HTR-8/SVneo (cell line): ENCODE data around the gene TMX2.
A peak's percentile ranks its signal among the peaks of the same experiment; 100 is the strongest.
"Not testable (repeated sequence)": the region's sequence is repeated elsewhere in the genome, so short reads cannot be mapped to it uniquely, and the experiment has no call there.

Source experiments
- DNase-seq: peaks from one replicate; pipeline ENCODE4 v3.0.0; 2011; ENCODE audit warnings: low spot score, mixed read lengths; ENCODE audit not compliant: insufficient read length
- FAIRE-seq: peaks from 2 replicates; lab custom pipeline; 2011; peaks lifted over from hg19 to GRCh38; lab: Jason Lieb, UNC

Gene TMX2

DNA sequence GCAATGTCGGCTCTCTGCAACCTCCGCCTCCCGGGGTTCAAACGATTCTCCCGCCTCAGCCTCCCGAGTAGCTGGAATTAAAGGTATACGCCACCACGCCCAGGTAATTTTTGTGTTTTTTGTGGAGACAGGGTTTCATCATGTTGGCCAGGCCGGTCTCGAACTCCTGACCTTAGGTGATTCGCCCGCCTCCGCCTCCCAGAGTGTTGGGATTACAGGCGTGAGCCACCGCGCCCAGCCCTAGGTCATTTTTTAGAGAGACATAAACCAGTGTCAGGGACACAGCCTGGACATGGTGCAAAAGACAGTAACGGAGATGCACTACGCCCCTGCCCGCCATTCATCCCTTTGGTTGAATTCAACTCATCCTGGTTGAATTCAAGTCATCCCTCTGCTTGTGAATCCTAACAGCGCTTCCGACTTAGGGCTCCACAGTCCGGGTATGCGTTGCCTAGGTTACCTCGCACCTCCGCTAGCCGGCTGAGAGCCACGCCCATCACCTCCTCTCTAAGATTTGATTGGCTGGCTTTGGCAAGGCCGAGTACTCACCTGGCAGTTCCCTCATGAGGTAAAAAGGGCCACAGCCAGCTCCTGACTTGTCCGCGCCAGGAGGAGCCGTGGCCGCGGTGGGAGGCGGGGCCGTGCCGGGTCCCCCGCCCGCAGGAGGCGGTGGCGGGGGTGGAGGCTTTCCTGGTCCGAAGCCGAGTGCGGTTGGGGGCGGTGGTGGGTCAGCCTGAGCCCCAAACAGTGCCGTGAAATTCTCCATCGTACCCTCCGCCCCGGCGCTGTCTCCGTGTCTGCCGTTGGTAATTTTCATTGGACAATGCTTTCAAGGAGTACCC, 758 bp upstream of the TMX2 start, which contains the start of gene MED19:
Gene MED19 (minus strand): TSS at position 802 of the 842 bp plus-strand sequence. CDS start 36 bp downstream, at position 766.
- DNase-seq (peak; percentile 73), FAIRE-seq (peak; percentile 86)

DNA sequence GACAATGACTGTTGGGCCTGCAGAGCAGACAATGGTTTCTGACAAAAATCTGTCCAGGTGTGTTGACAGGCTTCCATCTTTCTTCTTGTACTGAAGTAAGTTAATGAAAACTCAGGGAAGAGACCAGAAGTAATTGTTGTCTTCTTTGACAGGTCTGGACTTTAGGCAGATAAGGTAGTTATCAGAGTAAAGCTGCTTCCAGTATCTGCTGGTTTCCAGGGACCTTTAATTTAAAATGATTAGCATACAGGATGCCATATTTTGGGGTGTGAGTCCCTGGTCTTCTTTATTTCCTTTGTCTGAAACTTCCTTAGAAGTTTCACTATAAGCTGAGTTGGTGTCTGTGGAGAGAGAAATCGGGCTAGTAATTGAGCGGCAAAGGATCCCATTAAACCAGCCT, 1.4 kb downstream of the TMX2 start:
- DNase-seq (no peak), FAIRE-seq (no peak)

DNA sequence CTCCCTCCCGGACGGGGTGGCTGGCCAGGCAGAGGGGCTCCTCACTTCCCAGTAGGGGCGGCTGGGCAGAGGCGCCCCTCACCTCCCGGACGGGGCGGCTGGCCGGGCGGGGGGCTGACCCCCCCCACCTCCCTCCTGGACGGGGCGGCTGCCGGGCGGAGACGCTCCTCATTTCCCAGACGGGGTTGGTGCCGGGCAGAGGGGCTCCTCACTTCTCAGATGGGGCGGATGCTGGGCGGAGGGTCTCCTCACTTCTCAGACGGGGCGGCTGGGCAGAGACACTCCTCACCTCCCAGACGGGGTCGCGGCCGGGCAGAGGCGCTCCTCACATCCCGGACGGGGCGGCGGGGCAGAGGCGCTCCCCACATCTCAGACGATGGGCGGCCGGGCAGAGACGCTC, 4.3 kb downstream of the TMX2 start:
- FAIRE-seq, DNase-seq: not testable (repeated sequence)

DNA sequence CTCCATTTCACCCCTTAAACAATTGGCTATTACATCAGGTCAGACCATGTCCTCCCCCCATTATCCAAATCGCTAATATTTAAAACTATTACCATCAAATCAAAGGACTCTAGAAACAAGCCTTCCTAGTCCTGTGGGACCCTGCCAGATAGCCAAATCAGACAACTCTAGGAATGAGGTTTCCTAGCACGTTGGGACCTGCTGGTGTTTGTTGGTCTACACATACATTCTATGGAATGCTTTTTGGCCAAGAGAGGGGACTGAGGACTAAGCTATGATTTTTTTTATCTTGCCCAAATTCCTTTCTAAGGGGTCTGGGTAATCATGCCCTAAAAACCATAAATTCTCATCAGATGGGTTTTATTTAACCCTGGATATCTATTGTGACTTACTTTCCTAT, 14.8 kb downstream of the TMX2 start:
- DNase-seq (no peak), FAIRE-seq (no peak)

DNA sequence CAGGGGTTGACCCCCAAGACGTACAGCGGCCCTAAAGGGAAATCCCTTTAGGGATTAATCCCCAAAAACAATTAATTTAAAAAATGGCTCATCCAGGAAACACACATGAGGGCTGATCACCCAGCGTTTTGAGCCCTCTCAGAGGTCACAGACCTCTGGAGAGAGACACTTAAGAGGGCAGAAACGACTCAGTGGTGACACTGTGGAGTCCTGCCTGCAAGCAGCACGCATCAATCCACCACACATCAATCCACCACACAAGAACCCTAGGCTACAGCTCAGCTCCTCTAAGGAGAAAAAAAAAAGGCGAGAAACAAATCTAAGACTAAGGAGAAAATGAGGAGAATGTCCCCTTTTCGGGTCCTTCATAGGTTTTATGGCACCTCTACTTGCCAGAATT, 16.4 kb downstream of the TMX2 start:
- DNase-seq (no peak), FAIRE-seq (no peak)

DNA sequence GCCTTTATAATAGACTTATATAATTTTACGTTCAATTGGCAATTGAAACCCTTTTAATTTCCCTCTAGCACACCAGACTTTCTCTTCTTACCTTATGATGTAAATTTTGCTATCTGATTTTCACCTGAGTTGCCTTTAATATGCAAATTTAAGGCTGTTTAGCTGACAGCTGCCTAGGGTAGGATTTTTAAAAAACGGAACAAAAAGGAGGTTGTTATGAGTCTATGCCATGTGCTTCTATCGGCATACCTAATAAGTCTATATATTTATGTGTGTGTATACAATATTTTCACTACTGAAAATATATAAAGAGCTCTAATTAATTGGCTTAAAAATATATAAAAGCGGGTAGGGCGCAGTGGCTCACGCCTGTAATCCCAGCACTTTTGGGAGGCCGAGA, 17.1 kb downstream of the TMX2 start:
- no peak for DNase-seq
- FAIRE-seq, result no peak

DNA sequence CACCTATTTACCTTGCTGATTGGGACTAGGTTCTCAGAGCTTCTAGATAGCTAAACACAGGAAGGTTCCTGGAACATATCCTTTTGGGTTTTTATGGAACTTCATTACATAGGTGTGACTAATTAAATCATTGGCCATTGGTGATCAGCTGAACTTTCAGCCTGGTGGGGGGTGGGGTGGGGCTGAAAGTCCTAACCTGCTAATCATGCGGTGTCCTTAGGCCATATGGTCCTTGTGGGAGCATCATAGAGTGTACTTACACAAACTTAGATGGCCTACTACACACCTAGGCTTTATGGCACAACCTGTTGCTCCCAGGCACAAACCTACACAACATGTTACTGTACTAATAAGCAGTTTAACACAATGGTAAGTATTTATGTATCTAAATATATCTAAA, 20.3 kb downstream of the TMX2 start:
- FAIRE-seq (no peak), DNase-seq (no peak)

DNA sequence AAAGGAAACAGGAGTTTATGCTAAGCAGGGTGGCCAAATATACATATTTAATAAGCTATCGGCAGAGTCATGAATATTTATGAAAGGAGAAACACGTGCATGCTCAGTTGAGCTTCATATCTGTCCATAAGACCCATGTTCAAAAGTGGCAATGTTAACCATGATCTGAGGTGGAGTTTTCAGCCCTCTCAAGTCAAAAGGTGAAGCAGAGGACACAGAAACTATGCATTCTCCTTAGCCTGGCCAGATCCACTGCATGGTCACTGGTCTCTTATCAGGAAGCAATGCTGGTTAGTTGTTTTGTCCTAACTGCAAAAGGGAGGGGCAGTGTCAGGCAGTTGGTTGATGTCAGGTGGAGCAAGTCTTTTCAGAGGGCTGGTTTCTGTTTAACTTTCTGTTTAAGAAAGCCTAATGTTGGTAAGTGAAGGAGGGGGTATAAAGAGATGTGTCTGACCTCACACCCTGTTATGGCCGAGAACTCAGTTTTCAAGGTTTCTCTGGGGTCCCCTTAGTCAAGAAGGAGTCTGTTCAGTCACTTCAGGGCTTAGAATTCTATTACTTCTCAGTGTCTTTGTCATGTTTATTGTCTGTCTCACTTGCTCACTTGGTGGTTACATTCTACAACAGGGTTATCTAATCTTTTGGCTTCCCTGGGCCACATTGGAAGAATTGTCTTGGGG, 23.4 kb downstream of the TMX2 start:
- DNase-seq (no peak), FAIRE-seq (no peak)

DNA sequence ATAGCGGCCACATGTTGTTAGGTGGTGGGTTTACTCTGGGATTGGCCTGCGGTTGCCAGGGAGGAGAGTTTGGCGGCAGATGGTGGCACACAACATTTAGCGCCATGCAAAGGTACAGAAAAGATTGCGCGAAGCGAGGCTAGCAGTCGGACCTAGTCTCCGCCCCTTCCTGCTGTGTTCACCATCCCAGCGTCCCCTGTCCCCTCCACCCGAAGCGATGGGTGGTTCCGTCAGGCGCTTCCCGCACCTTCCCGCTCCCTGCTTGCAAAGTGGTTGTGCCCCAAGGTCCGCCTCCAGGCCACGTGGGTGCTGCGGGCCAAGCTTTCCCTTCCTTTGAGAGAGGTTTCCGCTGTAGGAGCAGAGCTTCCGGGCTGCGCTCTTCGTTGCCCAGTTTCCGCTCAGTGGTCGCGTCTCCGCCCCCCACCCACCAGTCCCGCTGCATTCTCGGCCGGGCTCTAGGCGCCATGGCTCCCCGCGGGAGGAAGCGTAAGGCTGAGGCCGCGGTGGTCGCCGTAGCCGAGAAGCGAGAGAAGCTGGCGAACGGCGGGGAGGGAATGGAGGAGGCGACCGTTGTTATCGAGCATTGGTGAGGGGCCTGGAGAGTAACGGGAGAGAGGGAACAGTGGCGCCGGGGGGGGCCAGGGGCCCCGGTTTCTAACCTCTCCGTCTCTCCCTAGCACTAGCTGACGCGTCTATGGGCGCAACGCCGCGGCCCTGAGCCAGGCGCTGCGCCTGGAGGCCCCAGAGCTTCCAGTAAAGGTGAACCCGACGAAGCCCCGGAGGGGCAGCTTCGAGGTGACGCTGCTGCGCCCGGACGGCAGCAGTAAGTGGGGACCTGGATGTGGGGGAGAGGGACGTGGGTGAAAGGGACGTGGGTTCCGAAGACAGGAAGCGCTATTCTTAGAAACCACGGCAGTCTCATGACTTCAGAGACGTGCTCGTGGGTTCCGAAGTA, 29.0 kb downstream of the TMX2 start, which contains the start of gene SELENOH:
Gene SELENOH (plus strand): TSS at position 360 of the 955 bp plus-strand sequence. CDS start 105 bp downstream, at position 465.
- FAIRE-seq, result peak; percentile 62
- DNase-seq, result peak; percentile 94

DNA sequence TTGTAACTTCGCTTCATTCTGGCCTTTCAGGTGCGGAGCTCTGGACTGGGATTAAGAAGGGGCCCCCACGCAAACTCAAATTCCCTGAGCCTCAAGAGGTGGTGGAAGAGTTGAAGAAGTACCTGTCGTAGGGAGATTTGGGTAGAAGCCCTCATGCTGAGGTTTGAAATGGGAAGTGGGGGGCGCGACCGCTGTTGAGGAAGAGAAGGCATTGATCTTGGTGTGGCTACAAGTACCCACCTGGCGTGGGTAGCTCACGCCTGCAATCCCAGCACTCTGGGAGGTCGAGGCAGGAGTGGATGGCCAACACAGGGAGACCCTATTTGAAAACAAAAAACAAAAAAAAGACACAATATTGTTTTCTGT, 29.7 kb downstream of the TMX2 start:
- DNase-seq (no peak), FAIRE-seq (no peak)

DNA sequence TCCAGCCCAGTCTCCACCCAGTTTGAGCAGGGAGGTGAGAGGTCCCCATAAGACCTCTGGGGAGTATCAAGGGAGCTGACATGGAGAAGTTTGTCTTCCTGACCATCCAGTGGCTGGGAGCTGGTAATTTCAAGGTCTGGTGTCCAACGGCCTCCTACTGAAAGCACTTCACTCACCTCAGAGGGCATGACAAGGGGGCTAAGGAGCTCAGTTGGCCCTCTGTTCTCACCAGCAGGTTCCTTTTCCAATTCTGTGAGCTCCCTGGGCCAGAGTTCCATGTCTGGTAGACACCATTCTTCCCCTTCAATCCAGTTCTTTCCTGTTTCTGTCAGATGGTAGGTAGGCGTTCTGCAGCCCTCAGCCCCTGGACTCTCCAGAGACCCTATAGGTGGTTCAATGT, 32.0 kb downstream of the TMX2 start:
- no peak for FAIRE-seq

DNA sequence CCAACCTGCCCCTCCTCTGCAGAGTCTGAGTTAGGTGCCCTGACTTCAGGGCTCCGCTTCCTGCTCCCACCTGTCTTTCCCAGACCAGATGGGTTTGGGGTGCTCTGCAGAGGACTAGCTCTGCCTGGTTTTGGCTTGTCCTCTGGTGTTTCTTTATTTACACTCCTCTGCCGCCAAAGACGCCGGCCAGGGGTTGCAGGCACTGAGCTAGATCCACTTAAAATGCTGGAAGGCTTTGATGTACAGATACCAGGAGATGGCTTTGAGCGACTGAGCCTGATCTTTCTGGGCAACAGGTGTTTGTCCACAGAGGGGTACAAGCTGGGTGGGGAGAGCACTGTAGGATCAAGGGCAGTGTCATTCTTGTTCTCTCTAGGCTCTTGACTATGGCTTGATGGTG, 32.8 kb downstream of the TMX2 start:
- FAIRE-seq (no peak), DNase-seq (no peak)

More for the DNA sequence above, 32.0 kb downstream of the TMX2 start:
- no peak for DNase-seq

DNA sequence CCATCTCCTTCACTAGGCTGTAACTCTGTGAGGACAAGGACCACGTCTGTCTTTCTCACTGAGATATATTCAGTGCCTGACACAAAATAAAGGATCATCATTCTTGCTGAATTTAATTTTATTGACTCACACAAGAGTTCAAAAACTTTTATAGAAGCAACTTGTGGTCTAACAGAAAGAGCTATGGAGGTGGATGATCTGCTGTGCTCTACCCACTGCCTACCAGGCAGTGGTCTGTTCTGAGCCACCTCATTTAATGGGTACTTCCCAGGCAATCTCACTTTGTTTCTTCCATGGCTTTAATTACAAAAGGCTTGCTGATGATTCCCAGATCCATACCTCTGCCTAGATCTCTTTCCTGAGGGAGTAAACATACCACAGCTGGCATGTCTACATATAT, 34.5 kb downstream of the TMX2 start:
- FAIRE-seq, result no peak
- no peak for DNase-seq

DNA sequence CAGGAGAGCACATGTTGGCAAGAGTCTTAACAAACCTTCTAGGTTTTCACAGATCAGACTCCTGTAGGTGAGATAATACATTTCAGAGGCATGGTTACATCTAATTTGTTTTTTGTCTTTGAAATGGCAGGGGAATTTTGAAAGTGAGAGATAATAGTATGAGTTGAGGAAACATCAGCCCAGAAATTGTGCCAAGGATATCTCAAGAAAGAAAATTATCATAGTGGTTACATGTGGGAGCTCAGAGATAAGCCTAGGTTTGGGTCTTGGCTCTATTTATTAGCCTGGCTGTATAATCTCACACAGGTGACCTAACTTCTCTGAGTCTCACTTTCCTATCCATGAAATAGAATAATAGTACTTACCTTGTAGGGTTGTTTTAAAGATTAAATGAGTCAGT, 38.8 kb downstream of the TMX2 start:
- no peak for FAIRE-seq
- DNase-seq, result no peak

DNA sequence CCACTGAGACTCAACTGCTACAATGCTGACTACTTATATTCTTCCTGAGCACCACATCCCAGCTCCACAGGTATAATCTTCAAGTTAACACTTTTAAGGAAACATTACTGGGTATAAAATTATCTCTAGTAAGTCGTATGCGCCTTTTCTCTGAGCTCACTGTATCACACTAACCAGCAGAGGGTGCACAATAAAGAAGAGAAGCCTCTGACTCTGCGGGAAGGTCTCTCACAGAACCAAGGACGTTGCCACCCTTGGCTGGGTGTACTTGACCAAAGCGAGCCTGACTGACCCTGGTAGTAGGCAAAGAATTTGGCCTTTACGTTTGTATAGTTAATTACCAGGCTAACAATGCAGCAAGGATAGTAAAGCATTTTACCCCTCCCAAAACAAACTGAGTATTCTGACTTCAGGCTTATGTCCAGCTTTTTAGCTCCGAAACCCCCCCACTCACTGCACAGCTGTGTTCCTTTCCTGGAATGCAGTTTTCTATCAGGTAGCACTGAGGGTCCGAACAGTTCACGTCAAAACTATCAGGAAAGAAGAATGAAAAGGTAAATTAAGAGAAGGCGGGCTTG, 39.4 kb downstream of the TMX2 start, which contains the start of gene BTBD18:
Gene BTBD18 (minus strand): TSS at position 144 of the 578 bp plus-strand sequence. CDS start 631 bp downstream, outside the sequence.
- DNase-seq, result peak; percentile 38

DNA sequence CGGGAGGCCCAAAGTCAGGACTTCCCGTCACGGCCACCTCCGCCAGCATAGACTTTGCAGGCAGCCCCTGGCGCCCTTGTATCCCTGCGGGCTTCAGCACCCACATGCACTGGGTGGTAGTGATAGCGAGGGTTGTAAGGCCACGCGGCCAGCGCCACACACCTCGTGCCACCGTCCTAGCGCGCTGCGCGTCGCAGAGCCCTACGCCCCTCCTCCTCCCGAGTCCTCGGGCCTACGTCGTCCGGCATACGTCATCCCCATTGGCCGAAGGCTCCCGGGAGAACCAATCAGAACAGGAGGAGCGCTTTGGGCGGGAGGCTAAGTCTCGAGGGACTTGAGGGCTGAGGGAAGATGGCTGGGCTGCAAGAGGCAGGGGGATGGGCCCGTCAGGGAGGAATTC, 40.6 kb downstream of the TMX2 start:
- FAIRE-seq (no peak), DNase-seq (no peak)

More for the DNA sequence above, 39.4 kb downstream of the TMX2 start, which contains the start of gene BTBD18:
- FAIRE-seq, result no peak

DNA sequence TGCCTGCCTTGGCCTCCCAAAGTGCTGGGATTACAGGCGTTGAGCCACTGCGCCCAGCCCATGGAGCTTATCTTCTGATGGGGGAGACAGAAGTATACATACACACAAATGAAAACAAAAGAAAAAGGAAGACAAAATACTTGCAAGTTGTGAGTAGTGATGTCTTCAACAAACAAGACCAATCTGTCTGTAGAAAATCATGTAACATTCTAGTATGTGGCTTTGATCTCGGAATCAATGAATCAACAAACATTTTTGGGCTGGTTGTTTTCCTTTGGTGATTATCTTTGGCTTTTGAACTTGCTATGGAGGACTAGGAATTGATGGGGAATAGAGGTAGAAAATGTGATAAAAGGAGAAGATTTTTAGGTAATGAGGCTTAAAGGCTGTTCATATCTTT, 45.8 kb downstream of the TMX2 start:
- DNase-seq (no peak), FAIRE-seq (no peak)

DNA sequence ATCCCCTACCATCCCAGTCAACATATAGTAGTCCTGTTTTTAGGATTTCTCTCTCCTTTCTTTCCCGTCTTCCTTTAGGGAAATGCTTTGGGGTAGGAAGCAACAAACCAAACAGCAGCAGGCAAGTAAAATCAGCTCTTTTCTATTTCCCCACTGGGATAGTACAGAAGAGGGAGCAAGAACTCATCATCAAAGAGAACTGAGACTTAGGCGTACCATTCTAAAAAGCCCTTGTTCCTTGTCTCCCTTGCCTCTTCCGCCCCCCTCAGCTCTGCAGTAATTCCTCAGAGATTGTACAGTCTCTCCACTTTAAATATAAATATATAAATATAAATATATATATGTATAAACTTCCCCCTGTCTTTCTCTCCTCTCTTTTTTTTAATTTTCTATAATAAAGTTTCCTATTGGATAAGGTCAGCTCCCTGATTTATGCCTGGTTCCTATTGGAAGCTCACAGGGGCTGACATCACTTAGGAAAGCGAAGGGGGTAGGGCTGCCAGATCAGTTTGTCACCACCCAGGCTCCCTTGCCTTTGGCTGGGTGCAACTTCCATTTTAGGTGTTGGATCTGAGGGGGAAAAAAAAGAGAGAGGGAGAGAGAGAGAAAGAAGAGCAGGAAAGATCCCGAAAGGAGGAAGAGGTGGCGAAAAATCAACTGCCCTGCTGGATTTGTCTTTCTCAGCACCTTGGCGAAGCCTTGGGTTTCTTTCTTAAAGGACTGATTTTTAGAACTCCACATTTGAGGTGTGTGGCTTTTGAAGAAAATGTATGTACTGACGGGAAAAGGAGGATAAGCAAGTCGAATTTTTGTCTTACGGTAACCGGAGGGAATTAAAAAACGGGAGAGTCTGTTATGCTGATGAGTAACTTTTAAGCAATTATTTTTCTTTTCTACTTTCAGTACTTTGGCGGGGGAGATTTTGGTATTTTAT, 49.2 kb downstream of the TMX2 start, which contains the start of gene CTNND1:
Gene CTNND1 (plus strand): TSS at position 502 of the 934 bp plus-strand sequence. CDS start 29,677 bp downstream, outside the sequence.
- no peak for FAIRE-seq
- peak; percentile 95 for DNase-seq
